PC-3 (cell line): ENCODE data around the gene ATPAF1. TPM values are rescaled to one million over a fixed set of nuclear protein-coding genes. Genes with fewer than 3 reads are reported as not detected.
"Not testable (repeated sequence)": the region's sequence is repeated elsewhere in the genome, so short reads cannot be mapped to it uniquely, and the experiment has no call there.

Experiments used
- ATAC-seq: fragments of 200-7000 bp; cut with Tn5 transposase; 2 replicates; pipeline ENCODE4 v1.9.1; 2020; ENCODE audit warnings: mild to moderate bottlenecking, moderate library complexity
- BruUV-seq: library from RNA; stranded (reverse); fragments of 400-500 nt; replicated peaks from 2 replicates; lab custom pipeline; 2021; lab: Mats Ljungman, UMichigan
- CTCF ChIA-PET: fragments of 300-600 bp; sonication (Branson Sonifier 250); formaldehyde crosslinking; loops from one replicate; lab custom pipeline; 2022; ENCODE audit warnings: antibody characterized with exemption; lab: Charles Lee
- POLR2A ChIA-PET: fragments of 300-600 bp; sonication (Branson Sonifier 250); formaldehyde crosslinking; loops from one replicate; lab custom pipeline; 2022; ENCODE audit warnings: antibody characterized with exemption; ENCODE audit not compliant: unreplicated experiment; lab: Charles Lee
- DNase-seq: peaks from one replicate; pipeline ENCODE4 v3.0.0-alpha.2; 2015
- H2AFZ ChIP-seq: fragments of 300-600 bp; sonication (generic); 2 replicates; pipeline ENCODE4 v1.6.0; 2016; ENCODE audit warnings: antibody characterized with exemption, low read length
- H3F3A ChIP-seq: fragments of 300-600 bp; sonication (generic); one replicate; pipeline ENCODE4 v1.6.0; 2017; ENCODE audit warnings: antibody characterized with exemption, low read length, control low read depth, mild to moderate bottlenecking; ENCODE audit not compliant: unreplicated experiment
- H3K27ac ChIP-seq: fragments of 300-600 bp; sonication (generic); 2 replicates; pipeline ENCODE4 v1.5.1; 2016; ENCODE audit warnings: mild to moderate bottlenecking, low read length
- H3K27me3 ChIP-seq: fragments of 300-600 bp; sonication (generic); 2 replicates; pipeline ENCODE4 v1.6.1; 2016; ENCODE audit warnings: low read length, mixed read lengths
- H3K36me3 ChIP-seq: fragments of 300-600 bp; sonication (generic); 2 replicates; pipeline ENCODE4 v1.6.1; 2016; ENCODE audit warnings: low read depth, mixed run types, low read length, mixed read lengths
- H3K4me1 ChIP-seq: fragments of 300-600 bp; sonication (generic); 2 replicates; pipeline ENCODE4 v1.5.1; 2016; ENCODE audit warnings: low read length; ENCODE audit not compliant: insufficient read depth
- H3K4me2 ChIP-seq: fragments of 300-600 bp; sonication (generic); 2 replicates; pipeline ENCODE4 v1.6.0; 2016; ENCODE audit warnings: low read length
- H3K4me3 ChIP-seq: fragments of 300-600 bp; sonication (generic); 2 replicates; pipeline ENCODE4 v1.5.1; 2016; ENCODE audit warnings: mild to moderate bottlenecking, low read length, mixed read lengths
- H3K79me2 ChIP-seq: fragments of 300-600 bp; sonication (generic); 2 replicates; pipeline ENCODE4 v1.6.1; 2017; ENCODE audit warnings: low read length, mixed read lengths
- H3K9ac ChIP-seq: fragments of 300-600 bp; sonication (generic); 2 replicates; pipeline ENCODE4 v1.6.0; 2016; ENCODE audit warnings: mild to moderate bottlenecking, low read length
- H3K9me2 ChIP-seq: fragments of 300-600 bp; sonication (generic); replicated peaks from 2 replicates; pipeline ENCODE4 v1.6.1; 2016; ENCODE audit warnings: mixed run types, low read length, mixed read lengths
- H3K9me3 ChIP-seq: fragments of 300-600 bp; sonication (generic); 2 replicates; pipeline ENCODE4 v1.6.1; 2016; ENCODE audit warnings: low read length, mixed read lengths
- H4K20me1 ChIP-seq: fragments of 300-600 bp; sonication (generic); 2 replicates; pipeline ENCODE4 v1.6.1; 2016; ENCODE audit warnings: low read length, mixed read lengths
- CTCF ChIP-seq: fragments of 300-600 bp; sonication (generic); conservative IDR thresholded peaks from 2 replicates; pipeline ENCODE4 v1.5.1; 2017; ENCODE audit warnings: antibody characterized with exemption, low read depth, mild to moderate bottlenecking, low read length
- EZH2 ChIP-seq: fragments of 300-600 bp; sonication (generic); IDR thresholded peaks from one replicate; pipeline ENCODE4 v1.6.1; 2017; ENCODE audit warnings: antibody characterized with exemption, mild to moderate bottlenecking, low read length; ENCODE audit not compliant: unreplicated experiment
- EZH2phosphoT487 ChIP-seq: fragments of 300-600 bp; sonication (generic); IDR thresholded peaks from 2 replicates; pipeline ENCODE4 v1.6.1; 2018; ENCODE audit warnings: mild to moderate bottlenecking, antibody characterized with exemption, low read length, borderline replicate concordance
- intact Hi-C: fragments of 100-400 bp; cut with micrococcal nuclease; formaldehyde crosslinking; loops from 2 replicates; pipeline ENCODE4 v1.9.0; 2023
- total RNA-seq: library from RNA; depleted of rRNA; stranded (reverse); fragments of >200 nt; gene quantifications from 2 replicates; pipeline ENCODE4 v1.2.3, GENCODE V29; 2014

Gene ATPAF1
- total RNA-seq, 1 experiment from 2014 or later = 68.3 TPM

GRCh38 chr1:46655848-46656247, 12.3 kb downstream of the ATPAF1 start:
- TF ChIP-seq CTCF (no peak), EZH2phosphoT487 (no peak), EZH2 (no peak)
- Histone ChIP-seq H3K4me3 (no peak overlapping the region), H4K20me1 (no peaks in the 10 kb centered on the region), H3F3A (peaks cover 4% of the 10 kb centered on the region), H3K9ac (no peak overlapping the region), H3K36me3 (peaks cover 38% of the 10 kb centered on the region), H3K79me2 (no peaks in the 10 kb centered on the region), H3K4me1 (peaks cover 12% of the 10 kb centered on the region), H2AFZ (no peak overlapping the region), H3K27me3 (no peaks in the 10 kb centered on the region), H3K9me2 (no peaks in the 10 kb centered on the region), H3K9me3 (no peaks in the 10 kb centered on the region), H3K4me2 (no peak overlapping the region), H3K27ac (no peak overlapping the region)
- ChIA-PET CTCF (no interaction called here), POLR2A (no interaction called here)
- no TSS peak for BruUV-seq
- DNase-seq = no peak
- no peak for ATAC-seq
- intact Hi-C loops = no loop called here

- H4K20me1 ChIP-seq, H3K4me3 ChIP-seq, H3K4me2 ChIP-seq, H3K9me2 ChIP-seq, H2AFZ ChIP-seq, H3K9me3 ChIP-seq, POLR2A ChIA-PET, CTCF ChIA-PET, ATAC-seq, H3K27ac ChIP-seq, H3K79me2 ChIP-seq, H3K9ac ChIP-seq, BruUV-seq, H3F3A ChIP-seq, intact Hi-C loops, DNase-seq, H3K27me3 ChIP-seq: not testable (repeated sequence)
- Histone ChIP-seq H3K4me1 (peaks cover 12% of the 10 kb centered on the region), H3K36me3 (peaks cover 48% of the 10 kb centered on the region)
These were observed 13.5 kb downstream of the ATPAF1 start for GRCh38 chr1:46654698-46655097.

GRCh38 chr1:46654012-46654411, 14.2 kb downstream of the ATPAF1 start:
- Histone ChIP-seq H3K79me2 (no peaks in the 10 kb centered on the region), H3K4me2 (no peak overlapping the region), H3K4me3 (no peak overlapping the region), H2AFZ (no peak overlapping the region), H4K20me1 (no peaks in the 10 kb centered on the region), H3K27me3 (no peaks in the 10 kb centered on the region), H3K27ac (no peak overlapping the region), H3K4me1 (peaks cover 12% of the 10 kb centered on the region), H3K36me3 (peaks cover 55% of the 10 kb centered on the region), H3K9me3 (peaks cover 10% of the 10 kb centered on the region), H3F3A (peaks cover 4% of the 10 kb centered on the region), H3K9ac (no peak overlapping the region), H3K9me2 (no peaks in the 10 kb centered on the region)
- POLR2A ChIA-PET = no interaction called here
- intact Hi-C loops = no loop called here
- no peak for ATAC-seq
- DNase-seq = no peak
- BruUV-seq = no TSS peak
- CTCF ChIA-PET = no interaction called here
- TF ChIP-seq EZH2 (no peak), EZH2phosphoT487 (no peak), CTCF (no peak)
